Trophoblast cell (in vitro differentiated cells and primary cell): ENCODE results near the gene HOXD11.

Experiments used
- DNase-seq, 2 donors: peaks; one replicate each; pipeline ENCODE4 v3.0.0-alpha.2; 2016
- H2AFZ ChIP-seq: 2 replicates; pipeline ENCODE4 v1.6.1; 2013; ENCODE audit warnings: low read length, moderate library complexity, mild to moderate bottlenecking; ENCODE audit not compliant: insufficient read depth, poor library complexity
- H2AK5ac ChIP-seq: 2 replicates; pipeline ENCODE4 v1.6.1; 2013; ENCODE audit warnings: mild to moderate bottlenecking, low read length
- H2BK120ac ChIP-seq: 2 replicates; pipeline ENCODE4 v1.6.1; 2013; ENCODE audit warnings: low read length, mild to moderate bottlenecking, moderate library complexity; ENCODE audit not compliant: insufficient read depth, poor library complexity
- H2BK12ac ChIP-seq: 2 replicates; pipeline ENCODE4 v1.6.1; 2013; ENCODE audit warnings: mild to moderate bottlenecking, low read length, moderate library complexity
- H2BK5ac ChIP-seq: 2 replicates; pipeline ENCODE4 v1.6.1; 2013; ENCODE audit warnings: low read length, low read depth, moderate library complexity, mild to moderate bottlenecking; ENCODE audit not compliant: poor library complexity
- H3K14ac ChIP-seq: 2 replicates; pipeline ENCODE4 v1.6.1; 2013; ENCODE audit warnings: mild to moderate bottlenecking, low read length
- H3K18ac ChIP-seq: 2 replicates; pipeline ENCODE4 v1.6.1; 2013; ENCODE audit warnings: mild to moderate bottlenecking, low read length
- H3K23ac ChIP-seq: 2 replicates; pipeline ENCODE4 v1.6.1; 2013; ENCODE audit warnings: low read length
- H3K27ac ChIP-seq: 2 replicates; pipeline ENCODE4 v1.5.1; 2013; ENCODE audit warnings: low read depth, mild to moderate bottlenecking, inconsistent platforms, low read length, moderate library complexity
- H3K27me3 ChIP-seq: 2 replicates; pipeline ENCODE4 v1.6.1; 2013; ENCODE audit warnings: inconsistent platforms, mild to moderate bottlenecking, low read length, moderate library complexity; ENCODE audit not compliant: insufficient read depth
- H3K36me3 ChIP-seq, 2 experiments: 1 replicate in 1 of 2; 2 replicates in 1 of 2; pipeline ENCODE4 v1.6.1; 2013; ENCODE audit warnings: low read length in 2 of 2, mild to moderate bottlenecking in 2 of 2, moderate library complexity in 1 of 2; ENCODE audit not compliant: insufficient read depth in 2 of 2, control insufficient read depth in 1 of 2
- H3K4ac ChIP-seq: 2 replicates; pipeline ENCODE4 v1.6.1; 2013; ENCODE audit warnings: low read depth, mild to moderate bottlenecking, low read length, moderate library complexity
- H3K4me1 ChIP-seq, 2 experiments: 1 replicate in 1 of 2; 2 replicates in 1 of 2; pipeline ENCODE4 v1.6.1; 2013; ENCODE audit warnings: low read length in 2 of 2, mild to moderate bottlenecking in 2 of 2, moderate library complexity in 1 of 2; ENCODE audit not compliant: insufficient read depth in 2 of 2, control insufficient read depth in 1 of 2
- H3K4me2 ChIP-seq: 2 replicates; pipeline ENCODE4 v1.6.1; 2013; ENCODE audit warnings: inconsistent platforms, mild to moderate bottlenecking, low read length, moderate library complexity
- H3K4me3 ChIP-seq: 2 replicates; pipeline ENCODE4 v1.5.1; 2013; ENCODE audit warnings: mild to moderate bottlenecking, low read depth, low read length, inconsistent platforms
- H3K79me1 ChIP-seq: one replicate; pipeline ENCODE4 v1.6.1; 2013; ENCODE audit warnings: low read length
- H3K79me2 ChIP-seq: 2 replicates; pipeline ENCODE4 v1.6.1; 2013; ENCODE audit warnings: low read length, mild to moderate bottlenecking; ENCODE audit not compliant: control insufficient read depth, insufficient read depth, poor library complexity
- H3K9ac ChIP-seq: 2 replicates; pipeline ENCODE4 v1.6.1; 2013; ENCODE audit warnings: mild to moderate bottlenecking, low read length
- H3K9me3 ChIP-seq: 2 replicates; pipeline ENCODE4 v1.6.1; 2013; ENCODE audit warnings: low read depth, mild to moderate bottlenecking, control low read depth, inconsistent platforms, low read length; ENCODE audit not compliant: insufficient read depth
- H4K12ac ChIP-seq: 2 replicates; pipeline ENCODE4 v1.6.1; 2013; ENCODE audit warnings: low read depth, mild to moderate bottlenecking, low read length, moderate library complexity
- H4K8ac ChIP-seq: 2 replicates; pipeline ENCODE4 v1.6.1; 2013; ENCODE audit warnings: low read depth, mild to moderate bottlenecking, low read length, moderate library complexity
- H4K91ac ChIP-seq: one replicate; pipeline ENCODE4 v1.6.1; 2013; ENCODE audit warnings: low read depth, mild to moderate bottlenecking, low read length, moderate library complexity
- WGBS: extraction: QIAGEN DNeasy Blood & Tissue Kit; methylation state at CpG from one replicate; pipeline ENCODE4 v1.1.7; 2013; ENCODE audit warnings: missing lambda C conversion rate; ENCODE audit not compliant: insufficient read length, insufficient coverage; ENCODE audit errors: extremely low coverage; 5-methylcytosine and 5-hydroxymethylcytosine counted together

HOXD11 gene

DNA sequence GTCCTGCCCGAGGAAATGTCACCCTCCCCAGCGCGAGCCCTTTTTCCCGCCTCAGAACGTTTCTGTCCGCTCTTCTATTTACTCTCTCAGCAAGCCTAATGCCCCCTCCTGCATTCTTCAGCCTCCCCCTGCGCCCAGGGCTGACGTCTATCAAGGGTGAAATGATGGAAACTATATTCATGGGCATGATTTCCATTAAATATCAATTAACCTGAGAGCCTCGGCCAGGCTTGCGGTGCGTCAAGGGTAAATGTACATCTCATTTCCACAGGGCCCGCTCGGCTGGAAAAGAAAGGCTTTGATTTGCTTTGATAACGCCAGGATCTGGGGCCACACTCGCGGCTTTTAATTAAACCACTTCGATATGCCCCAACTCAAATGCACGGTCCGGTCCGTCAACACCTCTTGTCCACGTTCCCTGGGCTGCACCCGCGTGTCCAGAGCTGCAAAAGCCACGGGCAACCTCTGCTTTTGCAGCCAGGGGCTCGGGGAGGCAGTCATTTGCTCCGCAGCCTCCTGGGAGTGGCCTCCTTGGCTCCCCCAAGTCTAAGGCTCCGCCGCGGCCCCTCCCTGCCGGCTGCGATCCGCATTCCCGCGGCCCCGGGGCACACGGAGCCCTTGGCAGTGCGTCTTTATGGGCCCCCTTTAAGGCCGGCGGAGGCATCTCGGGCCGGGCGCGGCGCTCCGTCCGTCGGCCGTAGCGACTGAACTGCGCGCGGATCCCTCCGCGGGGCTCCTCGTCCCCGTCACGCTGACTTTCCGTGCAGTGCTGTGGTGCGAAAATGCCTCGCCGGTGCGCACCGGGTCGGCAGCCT, 22.1 kb downstream of the HOXD11 start, which contains the start of gene HOXD8:
Gene HOXD8, plus strand, starts transcription at position 724 of the 815 bp plus-strand sequence. CDS start 662 bp downstream, outside the sequence.
- Histone ChIP-seq H3K4me3 (peak within 1 kb of the TSS; percentile 46), H3K14ac (no peak within 1 kb of the TSS), H3K4ac (no peak within 1 kb of the TSS), H4K91ac (no peak within 1 kb of the TSS), H3K18ac (no peak within 1 kb of the TSS), H2BK12ac (no peak within 1 kb of the TSS), H3K4me2 (peak within 1 kb of the TSS; percentile 84), H3K27ac (no peak within 1 kb of the TSS), H3K9ac (no peak within 1 kb of the TSS), H4K12ac (no peak within 1 kb of the TSS), H3K79me1 (no peaks in the 10 kb centered on the region), H2AK5ac (no peak within 1 kb of the TSS), H3K23ac (no peak within 1 kb of the TSS), H2BK5ac (no peak within 1 kb of the TSS), H2BK120ac (no peak within 1 kb of the TSS), H3K4me1 (peaks cover 9 to 17% of the 10 kb centered on the region in 2 experiments), H3K27me3 (peaks cover 76% of the 10 kb centered on the region), H3K79me2 (no peaks in the 10 kb centered on the region), H4K8ac (no peak within 1 kb of the TSS), H2AFZ (peak within 1 kb of the TSS; percentile 49), H3K9me3 (peaks cover 4% of the 10 kb centered on the region), H3K36me3 (no peaks in the 10 kb centered on the region)
- no CpG with 5 or more reads among the region's 64 CpGs for WGBS
- peak in 1 of 2 donors; percentile 24 for DNase-seq

DNA sequence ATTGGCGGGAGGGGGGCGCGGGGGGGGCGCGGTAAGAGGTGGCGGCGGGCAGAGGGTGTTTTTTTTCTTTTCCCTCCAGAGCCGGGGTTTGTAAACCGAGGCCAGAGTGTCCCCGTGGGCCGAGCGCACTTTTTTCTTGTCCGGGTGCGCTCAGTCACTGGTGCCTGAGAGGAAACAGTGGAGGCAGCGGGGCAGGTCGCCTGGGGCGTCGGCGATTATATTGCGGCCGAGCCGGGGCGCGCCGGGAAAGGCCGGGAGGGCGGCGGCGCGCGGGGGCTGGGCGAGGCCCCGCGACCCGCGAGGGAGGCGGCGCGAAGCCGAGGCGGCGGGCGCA, 22.7 kb downstream of the HOXD11 start:
- no peak overlapping the region for H3K14ac ChIP-seq
- peak overlapping the region; percentile 46 for H3K4me3 ChIP-seq
- H4K12ac ChIP-seq: no peak overlapping the region
- no peak overlapping the region for H2BK5ac ChIP-seq
- no peak for DNase-seq
- H3K4ac ChIP-seq: no peak overlapping the region
- H3K27me3 ChIP-seq: peaks cover 76% of the 10 kb centered on the region
- peaks cover 9 to 17% of the 10 kb centered on the region in 2 experiments for H3K4me1 ChIP-seq
- peaks cover 4% of the 10 kb centered on the region for H3K9me3 ChIP-seq
- H4K91ac ChIP-seq: no peak overlapping the region
- H4K8ac ChIP-seq: no peak overlapping the region
- WGBS: no CpG with 5 or more reads among the region's 43 CpGs
- H3K9ac ChIP-seq: no peak overlapping the region
- H2BK120ac ChIP-seq: no peak overlapping the region
- no peak overlapping the region for H3K18ac ChIP-seq
- no peaks in the 10 kb centered on the region for H3K79me2 ChIP-seq
- H2BK12ac ChIP-seq: no peak overlapping the region
- H3K79me1 ChIP-seq: no peaks in the 10 kb centered on the region
- H3K27ac ChIP-seq: no peak overlapping the region
- no peak overlapping the region for H3K23ac ChIP-seq
- peak overlapping the region; percentile 49 for H2AFZ ChIP-seq
- H3K36me3 ChIP-seq: no peaks in the 10 kb centered on the region
- H2AK5ac ChIP-seq: no peak overlapping the region
- peak overlapping the region; percentile 84 for H3K4me2 ChIP-seq

GRCh38 chr2:176130147-176130956, 23.3 kb downstream of the HOXD11 start:
- H3K18ac ChIP-seq: no peak overlapping the region
- H2AK5ac ChIP-seq: no peak overlapping the region
- no peak overlapping the region for H3K9ac ChIP-seq
- no peaks in the 10 kb centered on the region for H3K79me1 ChIP-seq
- no peak overlapping the region for H2BK12ac ChIP-seq
- DNase-seq: peak in 1 of 2 donors; percentile 33
- no peak overlapping the region for H3K4ac ChIP-seq
- H3K4me3 ChIP-seq: peak overlapping the region; percentile 46
- no peak overlapping the region for H4K12ac ChIP-seq
- H2BK120ac ChIP-seq: no peak overlapping the region
- no CpG with 5 or more reads among the region's 100 CpGs for WGBS
- peaks cover 2% of the 10 kb centered on the region for H3K9me3 ChIP-seq
- no peak overlapping the region for H3K23ac ChIP-seq
- H2BK5ac ChIP-seq: no peak overlapping the region
- H4K8ac ChIP-seq: no peak overlapping the region
- H2AFZ ChIP-seq: peak overlapping the region; percentile 49
- no peak overlapping the region for H4K91ac ChIP-seq
- H3K14ac ChIP-seq: no peak overlapping the region
- H3K79me2 ChIP-seq: no peaks in the 10 kb centered on the region
- H3K27me3 ChIP-seq: peaks cover 76% of the 10 kb centered on the region
- H3K27ac ChIP-seq: no peak overlapping the region
- no peaks in the 10 kb centered on the region for H3K36me3 ChIP-seq
- peak overlapping the region; percentile 84 for H3K4me2 ChIP-seq
- peaks cover 9 to 17% of the 10 kb centered on the region in 2 experiments for H3K4me1 ChIP-seq

GRCh38 chr2:176130957-176131847, 24.1 kb downstream of the HOXD11 start:
- no CpG with 5 or more reads among the region's 15 CpGs for WGBS
- H3K4ac ChIP-seq: no peak overlapping the region
- H3K18ac ChIP-seq: no peak overlapping the region
- peaks cover 9 to 17% of the 10 kb centered on the region in 2 experiments for H3K4me1 ChIP-seq
- no peak overlapping the region for H3K4me3 ChIP-seq
- H2BK12ac ChIP-seq: no peak overlapping the region
- H4K12ac ChIP-seq: no peak overlapping the region
- no peak overlapping the region for H3K27ac ChIP-seq
- no peaks in the 10 kb centered on the region for H3K36me3 ChIP-seq
- no peak overlapping the region for H4K91ac ChIP-seq
- no peaks in the 10 kb centered on the region for H3K79me1 ChIP-seq
- H3K4me2 ChIP-seq: no peak overlapping the region
- no peak overlapping the region for H2AK5ac ChIP-seq
- H4K8ac ChIP-seq: no peak overlapping the region
- H2BK5ac ChIP-seq: no peak overlapping the region
- no peak overlapping the region for H2AFZ ChIP-seq
- H3K9ac ChIP-seq: no peak overlapping the region
- no peak overlapping the region for H2BK120ac ChIP-seq
- DNase-seq: no peak
- peaks cover 76% of the 10 kb centered on the region for H3K27me3 ChIP-seq
- H3K79me2 ChIP-seq: no peaks in the 10 kb centered on the region
- no peak overlapping the region for H3K14ac ChIP-seq
- peaks cover 6% of the 10 kb centered on the region for H3K9me3 ChIP-seq
- no peak overlapping the region for H3K23ac ChIP-seq
